ENCODE measurements around the gene LY6G5B. TPM values are rescaled to one million over a fixed set of nuclear protein-coding genes. Genes with fewer than 3 reads are reported as not detected.

LY6G5B gene
- total and polyA plus RNA-seq, 7 donors = 0.60 to 10.0 (median 6.5) TPM; not detected in 1

DNA sequence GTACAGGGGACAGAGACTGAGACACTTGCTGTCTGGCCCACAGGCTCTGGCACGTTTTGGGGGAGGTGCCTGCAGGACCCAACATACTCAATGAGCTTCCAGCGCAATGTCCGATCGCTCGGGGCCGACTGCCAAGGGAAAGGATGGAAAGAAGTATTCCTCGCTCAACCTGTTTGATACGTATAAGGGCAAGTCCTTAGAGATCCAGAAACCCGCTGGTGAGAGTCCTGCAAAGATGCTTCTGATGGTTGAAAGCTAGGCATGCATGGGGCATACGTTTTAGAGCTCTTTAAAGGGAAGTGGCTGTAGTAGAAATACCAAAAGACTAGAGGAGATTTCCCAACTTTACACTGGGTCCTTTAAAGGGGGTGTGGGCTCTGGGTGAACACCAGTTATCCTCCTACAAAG, 47.1 kb upstream of the LY6G5B start:
- intact Hi-C loops (cut with DNase I) = no loop called here
- TF ChIP-seq EP300 (IDR thresholded peaks at IDR 0.05) = no peak
- TF ChIP-seq POLR2A (IDR thresholded peaks at IDR 0.05) = no peak
- TF ChIP-seq, protein P1, sequence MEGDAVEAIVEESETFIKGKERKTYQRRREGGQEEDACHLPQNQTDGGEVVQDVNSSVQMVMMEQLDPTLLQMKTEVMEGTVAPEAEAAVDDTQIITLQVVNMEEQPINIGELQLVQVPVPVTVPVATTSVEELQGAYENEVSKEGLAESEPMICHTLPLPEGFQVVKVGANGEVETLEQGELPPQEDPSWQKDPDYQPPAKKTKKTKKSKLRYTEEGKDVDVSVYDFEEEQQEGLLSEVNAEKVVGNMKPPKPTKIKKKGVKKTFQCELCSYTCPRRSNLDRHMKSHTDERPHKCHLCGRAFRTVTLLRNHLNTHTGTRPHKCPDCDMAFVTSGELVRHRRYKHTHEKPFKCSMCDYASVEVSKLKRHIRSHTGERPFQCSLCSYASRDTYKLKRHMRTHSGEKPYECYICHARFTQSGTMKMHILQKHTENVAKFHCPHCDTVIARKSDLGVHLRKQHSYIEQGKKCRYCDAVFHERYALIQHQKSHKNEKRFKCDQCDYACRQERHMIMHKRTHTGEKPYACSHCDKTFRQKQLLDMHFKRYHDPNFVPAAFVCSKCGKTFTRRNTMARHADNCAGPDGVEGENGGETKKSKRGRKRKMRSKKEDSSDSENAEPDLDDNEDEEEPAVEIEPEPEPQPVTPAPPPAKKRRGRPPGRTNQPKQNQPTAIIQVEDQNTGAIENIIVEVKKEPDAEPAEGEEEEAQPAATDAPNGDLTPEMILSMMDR (IDR thresholded peaks at IDR 0.05) = no peak
- TF ChIP-seq POLR2AphosphoS5 (IDR thresholded peaks at IDR 0.05) = no peak
- H3K4me3 ChIP-seq = no peak overlapping the region
- no peak for DNase-seq
- no peaks in the 10 kb centered on the region for H3K27me3 ChIP-seq
- peak overlapping the region; percentile 97 to 98 (median 98) for H3K27ac ChIP-seq
- H3K36me3 ChIP-seq = peaks cover 32 to 46% (median 43%) of the 10 kb centered on the region in 4 donors
- peaks cover 2 to 24% (median 20%) of the 10 kb centered on the region in 4 donors for H3K4me1 ChIP-seq
- H3K9me3 ChIP-seq = no peaks in the 10 kb centered on the region
- 67 to 74% methylated on average over 10 of the region's 10 CpGs for WGBS, 2 donors

DNA sequence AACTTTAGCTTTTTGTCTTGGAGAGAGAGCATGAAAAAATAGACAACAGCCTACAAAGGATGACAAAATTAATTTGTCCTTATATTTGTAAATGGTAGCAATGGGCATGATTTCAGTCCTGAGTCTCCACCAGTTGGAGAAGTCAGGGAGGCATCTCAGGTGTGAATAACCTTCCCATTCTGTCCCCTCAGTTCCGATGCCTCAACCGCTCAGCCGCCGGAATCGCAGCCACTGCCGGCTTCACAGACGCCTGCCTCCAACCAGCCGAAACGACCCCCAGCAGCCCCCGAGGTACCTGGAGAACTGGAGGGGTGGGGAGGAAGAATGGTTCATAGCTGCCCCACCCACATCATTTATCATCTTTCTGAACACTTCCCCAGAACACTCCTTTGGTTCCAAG, 45.7 kb upstream of the LY6G5B start:
- DNase-seq = no peak
- TF ChIP-seq POLR2AphosphoS5 (IDR thresholded peaks at IDR 0.05) (no peak), EP300 (IDR thresholded peaks at IDR 0.05) (no peak), POLR2A (IDR thresholded peaks at IDR 0.05) (no peak)
- TF ChIP-seq, protein P1 (IDR thresholded peaks at IDR 0.05) = no peak
- peaks cover 43 to 59% (median 57%) of the 10 kb centered on the region in 4 donors for H3K36me3 ChIP-seq
- intact Hi-C loops (cut with DNase I) = no loop called here
- H3K27ac ChIP-seq = no peak overlapping the region
- H3K4me3 ChIP-seq = no peak overlapping the region
- no peaks in the 10 kb centered on the region for H3K27me3 ChIP-seq
- 86 to 94% methylated on average over 10 of the region's 10 CpGs for WGBS, 2 donors
- H3K4me1 ChIP-seq = peaks cover 2 to 24% (median 20%) of the 10 kb centered on the region in 4 donors
- no peaks in the 10 kb centered on the region for H3K9me3 ChIP-seq

DNA sequence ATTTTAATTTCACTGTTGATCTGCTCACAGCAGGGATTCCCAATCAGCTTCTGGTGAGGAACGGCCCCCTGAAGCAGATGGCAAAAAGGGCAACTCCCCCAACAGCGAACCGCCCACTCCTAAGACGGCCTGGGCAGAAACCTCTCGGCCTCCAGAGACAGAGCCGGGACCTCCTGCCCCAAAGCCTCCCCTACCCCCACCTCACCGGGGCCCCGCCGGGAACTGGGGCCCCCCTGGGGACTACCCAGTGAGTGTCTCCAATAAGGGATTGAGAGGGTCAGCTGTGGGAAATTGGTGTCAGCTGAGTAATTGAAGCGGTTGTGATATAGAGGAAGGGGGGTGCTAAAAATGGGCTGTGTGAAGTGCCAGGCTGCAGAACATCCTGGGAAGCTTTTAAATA, 42.8 kb upstream of the LY6G5B start:
- no peak for DNase-seq
- H3K27ac ChIP-seq = no peak overlapping the region
- no peak for TF ChIP-seq POLR2A (IDR thresholded peaks at IDR 0.05)
- no peak for TF ChIP-seq EP300 (IDR thresholded peaks at IDR 0.05)
- no peak for TF ChIP-seq POLR2AphosphoS5 (IDR thresholded peaks at IDR 0.05)
- TF ChIP-seq, protein P1 (IDR thresholded peaks at IDR 0.05) = no peak

DNA sequence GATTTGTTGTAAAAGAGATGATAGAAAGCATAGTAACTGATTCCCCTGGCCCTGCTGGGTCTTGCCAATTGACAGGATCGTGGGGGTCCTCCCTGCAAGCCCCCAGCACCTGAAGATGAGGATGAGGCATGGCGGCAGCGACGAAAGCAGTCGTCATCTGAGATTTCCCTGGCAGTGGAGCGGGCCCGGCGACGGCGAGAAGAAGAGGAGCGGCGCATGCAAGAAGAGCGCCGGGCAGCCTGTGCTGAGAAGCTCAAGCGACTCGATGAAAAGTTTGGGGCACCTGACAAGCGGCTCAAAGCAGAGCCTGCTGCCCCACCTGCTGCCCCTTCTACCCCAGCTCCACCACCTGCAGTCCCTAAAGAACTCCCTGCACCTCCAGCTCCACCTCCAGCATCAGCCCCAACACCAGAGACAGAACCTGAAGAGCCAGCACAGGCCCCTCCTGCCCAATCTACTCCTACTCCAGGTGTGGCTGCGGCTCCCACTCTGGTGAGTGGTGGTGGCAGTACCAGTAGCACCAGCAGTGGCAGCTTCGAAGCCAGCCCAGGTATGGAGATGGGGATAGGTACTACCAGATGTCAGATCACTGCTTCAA, 42.0 kb upstream of the LY6G5B start:
- H3K4me1 ChIP-seq = peaks cover 0 to 3% (median 2%) of the 10 kb centered on the region in 4 donors
- H3K4me3 ChIP-seq = no peak overlapping the region
- peaks cover 62 to 96% (median 91%) of the 10 kb centered on the region in 4 donors for H3K36me3 ChIP-seq
- no peaks in the 10 kb centered on the region for H3K27me3 ChIP-seq
- intact Hi-C loops (cut with DNase I) = no loop called here
- no peak for DNase-seq
- H3K9me3 ChIP-seq = no peaks in the 10 kb centered on the region
- H3K27ac ChIP-seq = no peak overlapping the region
- TF ChIP-seq, protein P1 (IDR thresholded peaks at IDR 0.05) = no peak
- TF ChIP-seq EP300 (IDR thresholded peaks at IDR 0.05) (no peak), POLR2AphosphoS5 (IDR thresholded peaks at IDR 0.05) (no peak), POLR2A (IDR thresholded peaks at IDR 0.05) (no peak)
- WGBS, 2 donors = 96% methylated on average over 19 of the region's 19 CpGs

More for the DNA sequence above, 42.8 kb upstream of the LY6G5B start:
- H3K4me1 ChIP-seq = peaks cover 0 to 11% (median 10%) of the 10 kb centered on the region in 4 donors
- 95 to 96% methylated on average over 10 of the region's 10 CpGs for WGBS, 2 donors
- no peak overlapping the region for H3K4me3 ChIP-seq
- no peaks in the 10 kb centered on the region for H3K27me3 ChIP-seq
- peaks cover 62 to 88% (median 85%) of the 10 kb centered on the region in 4 donors for H3K36me3 ChIP-seq
- intact Hi-C loops (cut with DNase I) = no loop called here
- H3K9me3 ChIP-seq = no peaks in the 10 kb centered on the region

Data from sigmoid colon (tissue), 7 donors.